AG08395 (cell line): ENCODE measurements around the gene CBX5.
"Not testable (repeated sequence)": the region's sequence is repeated elsewhere in the genome, so short reads cannot be mapped to it uniquely, and the experiment has no call there.

Experiments
- DNase-seq: peaks from one replicate; pipeline ENCODE4 v3.0.0; 2012; ENCODE audit warnings: mixed read lengths, low spot score

Gene CBX5

GRCh38 chr12:54294152-54294952, 14.4 kb upstream of the CBX5 start:
- DNase-seq: peak; percentile 72

- DNase-seq: no peak
These were observed 13.0 kb upstream of the CBX5 start for GRCh38 chr12:54292931-54293241.

- no peak for DNase-seq
These were observed 12.4 kb upstream of the CBX5 start for GRCh38 chr12:54292083-54292930.

GRCh38 chr12:54287261-54288157, 7.6 kb upstream of the CBX5 start:
- DNase-seq: no peak

GRCh38 chr12:54286042-54287030, 6.4 kb upstream of the CBX5 start:
- no peak for DNase-seq

- no peak for DNase-seq
These were observed 5.5 kb upstream of the CBX5 start for GRCh38 chr12:54285150-54286041.

GRCh38 chr12:54284070-54284780, 4.3 kb upstream of the CBX5 start:
- DNase-seq: not testable (repeated sequence)

GRCh38 chr12:54282949-54283593, 3.1 kb upstream of the CBX5 start:
- DNase-seq: no peak

GRCh38 chr12:54281694-54282093, 1.8 kb upstream of the CBX5 start:
- DNase-seq: not testable (repeated sequence)

- not testable (repeated sequence) for DNase-seq
These were observed 1.3 kb upstream of the CBX5 start for GRCh38 chr12:54281261-54281638.

- peak; percentile 98 for DNase-seq
These were observed 742 bp upstream of the CBX5 start, which contains the start of gene HNRNPA1 for GRCh38 chr12:54280468-54281260. Gene HNRNPA1 (plus strand): TSS chr12:54280726. CDS start chr12:54280808, 82 bp downstream.

GRCh38 chr12:54279227-54279631, 693 bp downstream of the CBX5 start:
- DNase-seq: no peak

GRCh38 chr12:54277823-54278276, 2.1 kb downstream of the CBX5 start:
- DNase-seq: peak; percentile 72

GRCh38 chr12:54276368-54276767, 3.6 kb downstream of the CBX5 start:
- DNase-seq: no peak

GRCh38 chr12:54273981-54274380, 5.9 kb downstream of the CBX5 start:
- no peak for DNase-seq

GRCh38 chr12:54272214-54272613, 7.7 kb downstream of the CBX5 start:
- no peak for DNase-seq

- no peak for DNase-seq
These were observed 9.6 kb downstream of the CBX5 start for GRCh38 chr12:54270345-54270744.

GRCh38 chr12:54266852-54267251, 13.1 kb downstream of the CBX5 start:
- DNase-seq: no peak
